SU-DHL-6 (cell line): ENCODE data around the gene RING1.

Experiments
- EZH2phosphoT487 ChIP-seq: fragments of 200-600 bp; sonication (generic), shearing (Covaris generic); conservative IDR thresholded peaks from 2 replicates; pipeline ENCODE4 v1.6.1; 2018; ENCODE audit warnings: mild to moderate bottlenecking, antibody characterized with exemption, low read length, moderate library complexity, mixed read lengths
- TF ChIP-seq, protein P1 (sequence below): fragments of 200-600 bp; sonication (generic); IDR thresholded peaks from one replicate; pipeline ENCODE4 v1.5.1; 2017; ENCODE audit warnings: antibody characterized with exemption, mild to moderate bottlenecking, low read length, moderate library complexity; ENCODE audit not compliant: insufficient read depth, poor library complexity, severe bottlenecking

DNA sequence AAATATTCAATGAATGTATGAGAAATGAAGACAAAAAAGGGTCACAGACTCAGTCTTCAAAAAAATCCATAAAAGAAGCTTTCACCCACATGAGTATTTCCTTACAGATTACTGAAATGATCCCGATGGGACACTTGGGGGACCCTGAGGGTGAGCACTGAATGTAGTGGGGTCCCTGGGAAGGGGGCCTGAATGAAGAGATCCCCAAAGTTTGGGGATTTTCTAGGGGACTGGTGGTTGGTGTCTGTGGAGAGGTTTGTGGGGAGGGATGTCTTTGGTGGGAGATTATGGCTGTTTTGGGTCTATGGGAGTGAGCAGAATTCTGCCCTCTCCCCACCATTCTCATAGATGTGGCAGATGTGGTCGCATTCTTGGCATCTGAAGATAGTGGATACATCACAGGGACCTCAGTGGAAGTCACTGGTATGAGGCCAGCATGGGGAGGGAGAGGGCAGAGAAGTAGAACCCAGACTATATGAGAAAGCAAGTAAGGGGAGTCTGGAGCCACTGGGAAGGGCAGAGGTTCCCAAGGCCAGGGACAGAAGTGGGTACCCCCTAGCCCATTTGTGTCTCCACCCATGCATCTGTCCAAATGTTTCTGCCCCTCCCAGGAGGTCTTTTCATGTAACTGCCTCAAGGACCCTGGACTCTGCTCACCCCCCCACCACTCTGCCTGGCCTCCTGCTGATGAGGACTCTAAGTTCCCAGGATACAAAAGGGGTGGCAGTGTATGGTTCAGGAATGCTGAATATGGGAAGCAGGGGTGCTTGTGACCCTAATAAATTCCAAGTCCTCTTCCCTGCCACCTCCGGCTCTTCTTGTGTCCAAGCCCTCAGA is 2.1 kb upstream of the RING1 start:
- TF ChIP-seq, protein P1, sequence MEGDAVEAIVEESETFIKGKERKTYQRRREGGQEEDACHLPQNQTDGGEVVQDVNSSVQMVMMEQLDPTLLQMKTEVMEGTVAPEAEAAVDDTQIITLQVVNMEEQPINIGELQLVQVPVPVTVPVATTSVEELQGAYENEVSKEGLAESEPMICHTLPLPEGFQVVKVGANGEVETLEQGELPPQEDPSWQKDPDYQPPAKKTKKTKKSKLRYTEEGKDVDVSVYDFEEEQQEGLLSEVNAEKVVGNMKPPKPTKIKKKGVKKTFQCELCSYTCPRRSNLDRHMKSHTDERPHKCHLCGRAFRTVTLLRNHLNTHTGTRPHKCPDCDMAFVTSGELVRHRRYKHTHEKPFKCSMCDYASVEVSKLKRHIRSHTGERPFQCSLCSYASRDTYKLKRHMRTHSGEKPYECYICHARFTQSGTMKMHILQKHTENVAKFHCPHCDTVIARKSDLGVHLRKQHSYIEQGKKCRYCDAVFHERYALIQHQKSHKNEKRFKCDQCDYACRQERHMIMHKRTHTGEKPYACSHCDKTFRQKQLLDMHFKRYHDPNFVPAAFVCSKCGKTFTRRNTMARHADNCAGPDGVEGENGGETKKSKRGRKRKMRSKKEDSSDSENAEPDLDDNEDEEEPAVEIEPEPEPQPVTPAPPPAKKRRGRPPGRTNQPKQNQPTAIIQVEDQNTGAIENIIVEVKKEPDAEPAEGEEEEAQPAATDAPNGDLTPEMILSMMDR = no peak
- no peak for TF ChIP-seq EZH2phosphoT487
